ENCODE measurements around the gene SF1.

SF1 gene

DNA sequence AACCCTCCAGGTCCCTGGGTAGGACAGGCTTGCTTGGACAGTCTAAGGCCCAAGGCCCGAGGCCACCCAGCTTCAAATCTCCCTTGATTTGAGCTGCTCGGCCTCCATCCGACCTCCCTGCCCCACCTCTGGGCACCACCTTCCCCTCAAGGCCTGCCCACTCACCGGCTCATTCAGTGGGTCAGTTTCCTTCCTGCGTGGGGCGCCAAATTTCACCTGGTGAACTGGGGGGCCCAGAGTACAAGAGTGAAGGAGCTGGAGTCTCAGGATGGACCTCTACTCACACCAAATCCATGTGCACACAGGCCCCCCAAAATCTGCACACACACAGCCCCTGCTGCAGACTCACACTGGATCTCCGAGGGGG lies 20.9 kb upstream of the SF1 start:
- TF ChIP-seq, protein P1, sequence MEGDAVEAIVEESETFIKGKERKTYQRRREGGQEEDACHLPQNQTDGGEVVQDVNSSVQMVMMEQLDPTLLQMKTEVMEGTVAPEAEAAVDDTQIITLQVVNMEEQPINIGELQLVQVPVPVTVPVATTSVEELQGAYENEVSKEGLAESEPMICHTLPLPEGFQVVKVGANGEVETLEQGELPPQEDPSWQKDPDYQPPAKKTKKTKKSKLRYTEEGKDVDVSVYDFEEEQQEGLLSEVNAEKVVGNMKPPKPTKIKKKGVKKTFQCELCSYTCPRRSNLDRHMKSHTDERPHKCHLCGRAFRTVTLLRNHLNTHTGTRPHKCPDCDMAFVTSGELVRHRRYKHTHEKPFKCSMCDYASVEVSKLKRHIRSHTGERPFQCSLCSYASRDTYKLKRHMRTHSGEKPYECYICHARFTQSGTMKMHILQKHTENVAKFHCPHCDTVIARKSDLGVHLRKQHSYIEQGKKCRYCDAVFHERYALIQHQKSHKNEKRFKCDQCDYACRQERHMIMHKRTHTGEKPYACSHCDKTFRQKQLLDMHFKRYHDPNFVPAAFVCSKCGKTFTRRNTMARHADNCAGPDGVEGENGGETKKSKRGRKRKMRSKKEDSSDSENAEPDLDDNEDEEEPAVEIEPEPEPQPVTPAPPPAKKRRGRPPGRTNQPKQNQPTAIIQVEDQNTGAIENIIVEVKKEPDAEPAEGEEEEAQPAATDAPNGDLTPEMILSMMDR (IDR thresholded peaks at IDR 0.05; ENCODE audit: low read depth, low read length), result no peak
- peaks cover 34% of the 10 kb centered on the region for H3K36me3 ChIP-seq
- DNase-seq, result no peak
- no peak overlapping the region for H3K4me3 ChIP-seq (ENCODE audit: low read depth, low read length)
- H3K9me3 ChIP-seq (ENCODE audit: severe bottlenecking), result no peaks in the 10 kb centered on the region
- no peak overlapping the region for H3K27ac ChIP-seq
- H3K27me3 ChIP-seq (ENCODE audit: insufficient read depth, low read depth, severe bottlenecking), result no peaks in the 10 kb centered on the region

DNA sequence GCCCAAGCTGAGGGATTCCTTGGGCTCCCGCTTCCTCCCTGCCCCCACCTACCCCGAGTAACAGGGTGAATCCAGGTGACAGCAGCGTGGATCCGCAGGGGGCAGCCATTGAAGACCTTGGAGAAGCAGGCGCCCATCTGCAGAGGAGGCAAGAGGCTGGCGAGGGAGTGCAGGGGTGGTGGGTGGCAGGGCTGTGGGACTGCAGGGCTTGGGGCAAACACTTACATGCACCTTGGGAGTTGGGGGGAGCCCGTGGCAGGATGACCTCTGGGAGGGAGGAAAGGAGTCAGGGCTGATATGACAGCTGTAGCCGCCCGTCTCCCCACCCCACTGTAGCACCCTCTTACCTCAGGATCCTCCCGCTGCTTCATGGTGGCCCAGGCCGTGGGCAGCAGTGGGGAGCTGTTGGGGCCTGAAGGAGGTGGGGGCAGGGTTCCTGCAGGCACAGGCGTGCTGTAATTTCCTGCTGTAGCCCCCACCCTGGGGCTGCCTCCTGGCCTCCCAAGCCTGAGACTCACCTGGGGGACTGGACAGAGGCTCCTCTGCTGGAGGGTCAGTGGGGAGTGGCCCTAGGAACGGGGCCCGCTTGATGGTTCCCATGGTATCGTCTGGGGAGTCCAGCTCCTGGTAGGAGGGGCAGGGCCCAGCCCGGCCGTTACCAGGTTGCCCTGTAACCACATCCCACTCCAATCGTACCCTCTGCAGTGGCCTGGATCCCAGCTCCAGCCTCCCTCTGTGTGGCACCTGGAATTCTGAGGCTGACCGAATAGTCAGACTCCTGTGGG lies 18.6 kb upstream of the SF1 start:
- H3K27me3 ChIP-seq (ENCODE audit: insufficient read depth, low read depth, severe bottlenecking), result no peaks in the 10 kb centered on the region
- H3K4me3 ChIP-seq (ENCODE audit: low read depth, low read length), result no peak overlapping the region
- no peak overlapping the region for H3K27ac ChIP-seq
- H3K9me3 ChIP-seq (ENCODE audit: severe bottlenecking), result no peaks in the 10 kb centered on the region
- DNase-seq, result no peak
- TF ChIP-seq, protein P1 (IDR thresholded peaks at IDR 0.05; ENCODE audit: low read depth, low read length), result no peak
- peaks cover 29% of the 10 kb centered on the region for H3K36me3 ChIP-seq

DNA sequence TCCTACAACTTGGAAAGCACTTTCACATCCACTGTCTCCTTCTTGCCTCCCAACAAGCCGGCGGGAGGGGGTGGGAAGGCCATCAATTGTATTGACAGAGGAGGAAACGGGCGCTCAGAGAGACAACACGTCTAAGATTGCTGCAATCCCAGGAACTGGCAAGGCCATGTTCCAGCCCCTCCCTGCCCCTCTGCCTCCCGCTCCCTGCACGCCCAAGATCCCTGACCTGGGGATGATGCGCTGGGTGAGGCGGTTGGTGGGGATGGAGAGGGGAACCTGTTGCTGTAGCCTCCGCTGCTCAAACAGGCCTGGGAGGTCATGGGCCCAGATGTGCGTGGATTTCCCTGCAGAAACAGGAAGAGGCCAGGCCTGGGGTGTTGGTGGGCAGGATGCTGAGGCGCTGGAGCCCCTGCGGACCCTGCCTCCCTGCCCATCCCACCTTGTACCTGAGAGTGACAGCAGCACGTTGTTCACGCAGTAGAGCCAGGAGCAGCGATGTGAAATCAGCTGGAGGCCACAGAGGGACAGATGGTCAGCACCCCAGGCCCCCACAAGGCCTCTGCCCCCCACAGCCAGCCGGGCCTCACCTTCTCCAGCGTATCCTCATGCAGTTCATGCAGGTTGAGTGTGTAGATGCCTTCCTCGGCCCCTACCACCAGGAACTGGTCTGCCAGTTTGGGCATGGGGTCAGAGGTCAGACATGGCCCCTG lies 17.9 kb upstream of the SF1 start:
- H3K9me3 ChIP-seq (ENCODE audit: severe bottlenecking), result no peaks in the 10 kb centered on the region
- no peak overlapping the region for H3K27ac ChIP-seq
- no peak for DNase-seq
- TF ChIP-seq, protein P1 (IDR thresholded peaks at IDR 0.05; ENCODE audit: low read depth, low read length), result no peak
- H3K36me3 ChIP-seq, result peaks cover 29% of the 10 kb centered on the region
- no peak overlapping the region for H3K4me3 ChIP-seq (ENCODE audit: low read depth, low read length)
- no peaks in the 10 kb centered on the region for H3K27me3 ChIP-seq (ENCODE audit: insufficient read depth, low read depth, severe bottlenecking)

DNA sequence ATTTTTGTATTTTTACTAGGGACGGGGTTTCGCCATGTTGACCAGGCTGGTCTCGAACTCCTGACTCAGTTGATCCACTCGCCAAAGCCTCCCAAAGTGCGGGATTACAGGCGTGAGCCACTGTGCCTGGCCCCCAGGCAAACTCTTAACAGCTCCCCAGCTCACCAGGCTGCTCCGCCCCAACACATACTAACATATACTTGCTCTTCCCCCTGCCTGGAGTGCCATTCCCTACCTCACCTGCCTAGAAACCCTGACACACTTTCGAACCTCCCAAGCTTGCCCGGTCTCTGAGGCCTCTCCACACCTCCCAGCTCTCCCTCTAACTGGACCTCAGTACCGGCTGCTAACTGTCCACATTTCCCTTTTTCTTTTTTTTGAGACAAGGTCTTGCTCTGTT lies 16.2 kb upstream of the SF1 start:
- no peak overlapping the region for H3K27ac ChIP-seq
- no peak for DNase-seq
- TF ChIP-seq, protein P1 (IDR thresholded peaks at IDR 0.05; ENCODE audit: low read depth, low read length), result no peak
- H3K27me3 ChIP-seq (ENCODE audit: insufficient read depth, low read depth, severe bottlenecking), result no peaks in the 10 kb centered on the region
- no peaks in the 10 kb centered on the region for H3K9me3 ChIP-seq (ENCODE audit: severe bottlenecking)
- peaks cover 20% of the 10 kb centered on the region for H3K36me3 ChIP-seq
- no peak overlapping the region for H3K4me3 ChIP-seq (ENCODE audit: low read depth, low read length)

DNA sequence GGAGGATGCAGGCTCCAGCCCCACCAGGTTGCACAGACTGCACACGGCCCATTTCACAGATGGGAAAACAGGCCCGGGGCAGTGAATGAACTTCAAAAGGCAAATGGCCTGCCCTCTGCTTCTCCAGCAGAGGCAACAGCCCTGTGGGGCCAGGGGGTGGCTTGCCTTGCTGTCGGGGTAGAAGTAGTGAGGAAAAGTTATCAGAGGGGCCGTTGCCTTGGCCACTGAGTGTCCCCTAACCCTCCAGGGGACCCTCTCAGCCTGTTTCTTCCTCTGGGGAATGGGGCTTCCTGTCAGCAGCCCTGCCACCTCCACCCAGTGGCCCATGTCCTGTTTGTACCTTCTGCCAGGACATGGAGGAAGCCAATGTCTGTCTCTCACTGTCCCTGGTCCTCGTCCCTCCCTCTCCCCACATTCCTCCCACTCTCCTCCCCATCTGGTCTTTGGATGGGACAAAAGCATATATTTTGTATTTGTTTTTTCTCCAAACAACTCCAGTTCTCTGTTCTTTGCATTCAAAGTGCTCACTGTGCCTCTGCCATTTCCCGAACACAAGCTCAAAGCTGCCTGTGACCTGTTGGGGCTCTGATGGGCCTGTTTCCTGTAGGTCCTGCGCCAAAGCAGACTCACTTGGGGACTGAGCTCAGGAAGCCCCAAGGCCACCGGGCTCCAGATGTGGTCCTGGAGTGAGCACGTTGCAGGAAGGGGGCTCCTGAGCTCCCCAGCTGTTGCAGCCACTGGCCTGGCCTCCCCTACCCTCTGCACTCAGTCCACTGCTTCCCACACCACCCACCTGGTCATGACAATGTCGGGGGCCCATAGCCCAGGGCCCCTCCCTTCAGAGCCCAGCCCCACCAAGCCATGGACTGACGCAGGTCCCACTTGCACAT lies 15.2 kb upstream of the SF1 start:
- TF ChIP-seq, protein P1 (IDR thresholded peaks at IDR 0.05; ENCODE audit: low read depth, low read length), result no peak
- Histone ChIP-seq H3K27ac (no peak overlapping the region), H3K36me3 (peaks cover 15% of the 10 kb centered on the region), H3K27me3 (ENCODE audit: insufficient read depth, low read depth, severe bottlenecking) (no peaks in the 10 kb centered on the region), H3K4me3 (ENCODE audit: low read depth, low read length) (no peak overlapping the region), H3K9me3 (ENCODE audit: severe bottlenecking) (no peaks in the 10 kb centered on the region)
- DNase-seq, result no peak

Data from WERI-Rb-1 (cell line).